B cell (primary cell): ENCODE measurements around the gene SLC24A4.

Experiments used
- CTCF ChIP-seq: fragments of 200-600 bp; IDR thresholded peaks from one replicate; pipeline ENCODE4 v1.8.0; 2022; ENCODE audit warnings: antibody characterized with exemption, mild to moderate bottlenecking
- EZH2 ChIP-seq: IDR thresholded peaks from 2 replicates; pipeline ENCODE4 v1.6.1; 2012; ENCODE audit warnings: borderline replicate concordance, low read depth, mild to moderate bottlenecking, moderate library complexity, low read length; ENCODE audit not compliant: insufficient read depth, poor library complexity, severe bottlenecking

GRCh38 chr14:92460916-92461579 lies 138.1 kb downstream of the SLC24A4 start:
- TF ChIP-seq CTCF (no peak), EZH2 (no peak)
